ENCODE measurements around the gene DIRAS1.

Gene DIRAS1

GRCh38 chr19:2720777-2721569, at the start of gene DIRAS1:
TSS of gene DIRAS1 (minus strand) at chr19:2721372. CDS start at chr19:2717806, 3,566 bp downstream.
- no peak within 1 kb of the TSS for H3K4me3 ChIP-seq (ENCODE audit: low read length)
- no peak for TF ChIP-seq ZNF274 (IDR thresholded peaks at IDR 0.05; ENCODE audit: low read depth, low read length)

DNA sequence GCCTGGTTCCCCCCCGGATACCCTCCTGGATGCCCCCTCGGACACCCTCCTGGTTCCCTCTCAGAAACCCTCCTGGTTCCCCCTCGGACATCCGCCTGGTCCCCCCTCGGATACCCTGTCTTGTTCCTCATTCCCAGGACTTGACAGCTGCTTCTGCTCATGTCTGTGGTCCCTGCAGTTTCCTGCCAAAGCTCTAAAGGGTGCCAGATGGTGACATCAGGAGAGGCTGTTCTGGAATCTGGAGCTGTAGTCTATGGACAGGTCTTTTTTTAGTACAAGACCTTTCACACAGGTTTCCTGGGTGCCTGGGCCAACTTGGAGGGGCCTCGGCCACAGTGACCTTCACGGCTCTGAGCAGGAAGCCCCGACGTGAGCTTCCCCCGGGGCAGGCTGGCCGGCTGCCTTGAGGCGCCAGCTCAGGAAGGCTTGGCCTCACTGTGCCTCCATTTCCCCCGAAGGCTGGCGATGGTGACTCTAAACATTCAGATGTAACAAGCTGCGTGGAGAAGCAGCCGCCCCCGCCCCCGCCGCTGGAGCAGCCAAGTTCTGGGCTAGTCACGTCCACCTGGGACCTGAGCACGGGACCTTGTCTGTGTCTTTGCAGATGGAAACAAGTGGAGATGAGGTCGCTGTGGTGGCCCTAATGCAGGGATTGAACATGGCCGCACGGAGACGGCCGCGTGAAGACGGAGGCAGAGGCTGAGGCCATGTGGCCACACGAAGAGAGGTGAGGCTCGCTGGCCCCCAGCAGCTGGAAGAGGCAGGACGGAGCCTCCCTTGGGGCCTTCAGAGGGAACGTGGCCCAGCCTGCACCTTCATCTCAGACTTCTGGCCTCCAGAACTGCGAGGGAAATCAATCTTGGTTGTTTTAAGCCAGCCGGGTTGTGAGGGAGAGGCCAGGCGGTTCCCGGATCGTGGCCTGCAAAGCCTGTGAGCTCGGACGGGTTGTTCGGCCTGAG, 49.2 kb upstream of the DIRAS1 start:
- TF ChIP-seq ZNF274 (IDR thresholded peaks at IDR 0.05; ENCODE audit: low read depth, low read length), result no peak
- H3K4me3 ChIP-seq (ENCODE audit: low read length), result no peak overlapping the region

GRCh38 chr19:2769218-2769617, 48.0 kb upstream of the DIRAS1 start:
- no peak for TF ChIP-seq ZNF274 (IDR thresholded peaks at IDR 0.05; ENCODE audit: low read depth, low read length)

GRCh38 chr19:2768365-2769132, 47.4 kb upstream of the DIRAS1 start:
- H3K4me3 ChIP-seq (ENCODE audit: low read length), result no peak overlapping the region
- TF ChIP-seq ZNF274 (IDR thresholded peaks at IDR 0.05; ENCODE audit: low read depth, low read length), result no peak

More at GRCh38 chr19:2769218-2769617, 48.0 kb upstream of the DIRAS1 start:
- no peak overlapping the region for H3K4me3 ChIP-seq (ENCODE audit: low read length)

DNA sequence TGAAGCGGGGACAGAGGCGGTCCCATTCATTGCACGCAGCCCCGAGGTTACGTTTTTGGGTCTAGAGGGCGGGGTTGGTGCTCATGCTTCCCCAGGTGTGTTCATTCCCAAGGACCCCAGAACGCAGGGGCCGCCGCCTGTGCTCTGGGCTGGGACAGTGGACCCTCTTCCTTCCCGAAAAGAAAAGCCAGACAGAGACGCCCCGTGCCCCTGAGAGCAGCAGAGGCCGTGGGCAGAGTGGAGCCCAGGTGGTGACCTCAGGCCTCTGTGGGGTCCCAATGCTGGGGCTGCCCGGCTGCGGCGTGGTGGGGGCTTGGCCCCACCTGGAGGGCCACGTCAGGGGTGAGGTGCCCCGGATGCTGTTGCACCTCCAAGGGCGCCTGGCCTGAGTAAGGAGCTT, 46.5 kb upstream of the DIRAS1 start:
- TF ChIP-seq ZNF274 (IDR thresholded peaks at IDR 0.05; ENCODE audit: low read depth, low read length), result no peak
- no peak overlapping the region for H3K4me3 ChIP-seq (ENCODE audit: low read length)

- H3K4me3 ChIP-seq (ENCODE audit: low read length), result no peak overlapping the region
Observed at GRCh38 chr19:2766594-2767372, 45.6 kb upstream of the DIRAS1 start.

GRCh38 chr19:2765376-2765775, 44.2 kb upstream of the DIRAS1 start:
- TF ChIP-seq ZNF274 (IDR thresholded peaks at IDR 0.05; ENCODE audit: low read depth, low read length), result no peak
- H3K4me3 ChIP-seq (ENCODE audit: low read length), result no peak overlapping the region

More at GRCh38 chr19:2766594-2767372, 45.6 kb upstream of the DIRAS1 start:
- TF ChIP-seq ZNF274 (IDR thresholded peaks at IDR 0.05; ENCODE audit: low read depth, low read length), result no peak

- TF ChIP-seq ZNF274 (IDR thresholded peaks at IDR 0.05; ENCODE audit: low read depth, low read length), result no peak
Observed at GRCh38 chr19:2764945-2765344, 43.8 kb upstream of the DIRAS1 start.

GRCh38 chr19:2763687-2764086, 42.5 kb upstream of the DIRAS1 start:
- H3K4me3 ChIP-seq (ENCODE audit: low read length), result no peak overlapping the region
- TF ChIP-seq ZNF274 (IDR thresholded peaks at IDR 0.05; ENCODE audit: low read depth, low read length), result no peak

More at GRCh38 chr19:2764945-2765344, 43.8 kb upstream of the DIRAS1 start:
- H3K4me3 ChIP-seq (ENCODE audit: low read length), result no peak overlapping the region

DNA sequence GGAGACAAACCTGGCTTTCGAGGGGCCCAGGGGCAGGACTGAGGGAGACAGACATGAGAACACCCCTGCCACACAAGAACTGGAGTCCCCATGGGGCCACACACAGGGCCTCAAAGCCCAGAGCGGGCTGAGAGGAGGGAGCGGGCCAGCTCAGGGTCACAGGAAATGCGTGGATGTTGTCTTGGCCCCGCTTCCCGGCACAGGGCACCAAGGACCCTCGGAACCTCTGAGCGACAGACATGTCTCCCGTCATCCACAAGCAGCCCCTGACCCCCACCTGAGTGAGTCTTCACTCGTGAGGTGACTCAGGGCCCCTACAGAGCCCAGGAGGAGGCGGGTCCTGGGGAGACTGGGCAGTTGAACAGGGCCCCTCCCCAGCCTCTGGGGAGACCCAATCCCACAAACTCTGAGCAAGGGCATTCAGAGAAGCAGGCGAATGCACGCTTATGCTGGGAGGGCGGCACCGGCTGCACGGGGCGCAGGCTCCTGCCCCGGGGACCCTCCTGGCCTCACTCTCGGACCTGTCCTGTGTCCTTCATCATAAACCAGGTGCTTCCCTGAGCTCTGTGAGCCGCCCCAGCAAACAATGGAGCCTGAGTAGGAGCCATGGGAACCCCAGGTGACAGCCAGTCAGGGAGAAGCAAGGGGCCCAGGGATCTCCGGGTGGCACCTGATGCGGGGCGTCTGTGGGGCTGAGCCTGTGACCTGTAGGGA, 41.8 kb upstream of the DIRAS1 start:
- no peak for TF ChIP-seq ZNF274 (IDR thresholded peaks at IDR 0.05; ENCODE audit: low read depth, low read length)
- H3K4me3 ChIP-seq (ENCODE audit: low read length), result no peak overlapping the region

DNA sequence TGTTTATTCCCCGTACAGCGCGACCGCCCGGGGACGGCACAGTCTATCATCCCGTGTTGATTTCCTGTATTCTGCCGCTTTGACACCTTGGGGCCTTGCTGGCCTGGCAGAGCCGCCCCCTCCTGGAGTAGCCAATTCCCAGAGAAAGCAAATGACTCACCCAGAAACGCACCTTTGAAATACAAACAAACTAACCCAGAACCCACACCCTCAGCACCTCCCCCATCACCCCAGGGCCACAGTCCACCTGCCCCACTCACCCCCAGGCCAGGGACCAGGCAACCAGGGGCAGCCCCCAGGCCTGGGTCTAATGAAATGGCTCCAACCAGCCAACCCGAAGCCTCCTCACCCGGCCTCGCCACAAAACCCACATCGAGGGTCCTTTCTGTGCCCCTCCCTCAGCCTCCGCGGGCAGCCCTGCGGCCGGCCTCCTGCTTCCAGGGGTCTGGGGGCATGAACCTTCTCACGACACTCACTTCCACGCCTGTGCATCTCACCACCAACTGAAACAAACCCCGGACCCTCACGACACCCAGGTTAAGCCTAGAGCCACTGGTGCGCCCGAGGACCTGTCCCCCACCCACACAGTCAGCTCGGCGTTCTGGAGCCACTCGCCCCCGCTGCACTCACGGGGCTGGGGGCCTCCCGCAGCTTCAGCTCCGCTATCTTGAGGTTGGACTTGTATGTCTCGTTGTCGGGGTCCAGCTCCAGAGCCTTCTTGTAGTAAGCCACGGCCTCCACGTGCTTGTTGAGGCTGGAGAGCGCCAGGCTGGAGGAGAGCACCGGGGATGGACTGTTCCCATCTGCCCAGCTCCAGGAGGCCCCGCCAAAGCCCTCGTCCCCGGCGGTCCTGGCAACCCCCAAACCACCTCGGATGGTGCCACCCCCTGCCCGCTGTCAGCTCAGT, 41.0 kb upstream of the DIRAS1 start:
- TF ChIP-seq ZNF274 (IDR thresholded peaks at IDR 0.05; ENCODE audit: low read depth, low read length), result no peak
- H3K4me3 ChIP-seq (ENCODE audit: low read length), result no peak overlapping the region

- no peak overlapping the region for H3K4me3 ChIP-seq (ENCODE audit: low read length)
- TF ChIP-seq ZNF274 (IDR thresholded peaks at IDR 0.05; ENCODE audit: low read depth, low read length), result no peak
Observed at GRCh38 chr19:2761309-2761677, 40.1 kb upstream of the DIRAS1 start.

Measured in GM08714 (cell line).